Measurements from ENCODE around the gene PUS10. TPM values are rescaled to one million over a fixed set of nuclear protein-coding genes. Genes with fewer than 3 reads are reported as not detected.

Gene PUS10
- total and polyA plus RNA-seq, 2 of the 8 experiments (the other 6 are each of a cell fraction or from before 2014, with no cell fraction given) = 1.3 to 3.1 TPM

GRCh38 chr2:60948161-60948560 lies 69.9 kb downstream of the PUS10 start (continued):
- TF ChIP-seq EGR1 (IDR thresholded peaks at IDR 0.05; ENCODE audit: borderline replicate concordance, low read depth, low read length) (no peak), BACH1 (IDR thresholded peaks at IDR 0.05; ENCODE audit: low read length) (no peak), RFX5 (IDR thresholded peaks at IDR 0.05; ENCODE audit: borderline replicate concordance, low read depth, low read length) (no peak), SIX5 (IDR thresholded peaks at IDR 0.05; ENCODE audit: low read depth, low read length) (no peak), TBP (IDR thresholded peaks at IDR 0.05; ENCODE audit: low read depth, low read length) (no peak), ATF2 (IDR thresholded peaks at IDR 0.05; ENCODE audit: low read length) (no peak), BCL11A (IDR thresholded peaks at IDR 0.05; ENCODE audit: low read depth in 2 of 2, low read length in 2 of 2) (no peak), GABPA (IDR thresholded peaks at IDR 0.05; ENCODE audit: borderline replicate concordance, insufficient read depth, low read length) (no peak), CHD1 (IDR thresholded peaks at IDR 0.05; ENCODE audit: low read depth, low read length) (no peak), SP1 (IDR thresholded peaks at IDR 0.05; ENCODE audit: low read depth, low read length) (no peak), ZNF274 (IDR thresholded peaks at IDR 0.05; ENCODE audit: borderline replicate concordance, extremely low read depth, low read length) (no peak), SIRT6 (IDR thresholded peaks at IDR 0.05; ENCODE audit: low read length) (no peak)
